Measurements from ENCODE around the gene CFAP61. TPM values are rescaled to one million over a fixed set of nuclear protein-coding genes. Genes with fewer than 3 reads are reported as not detected.

The CFAP61 gene
- total and polyA plus RNA-seq, 2 donors from 2014 or later = 0.58 to 2.6 TPM

GRCh38 chr20:20096421-20096820, 44.1 kb downstream of the CFAP61 start:
- Histone ChIP-seq H3K36me3 (ENCODE audit: control insufficient read depth in 2 of 3, insufficient read depth in 3 of 3, low read length in 3 of 3) (no peaks in the 10 kb centered on the region), H3K9me3 (ENCODE audit: control insufficient read depth in 2 of 3, insufficient read depth in 1 of 3, low read length in 3 of 3) (no peaks in the 10 kb centered on the region), H3K4me1 (ENCODE audit: control insufficient read depth in 2 of 3, insufficient read depth in 2 of 3, low read depth in 1 of 3, low read length in 3 of 3) (no peaks in the 10 kb centered on the region), H3K27ac (ENCODE audit: low read depth in 2 of 2, low read length in 2 of 2) (no peak overlapping the region), H3K27me3 (ENCODE audit: control insufficient read depth, insufficient read depth, low read length) (no peaks in the 10 kb centered on the region), H3K9ac (ENCODE audit: low read length in 3 of 3) (no peak overlapping the region), H3K4me3 (ENCODE audit: low read length in 3 of 3) (no peak overlapping the region)
- FAIRE-seq (no peak), DNase-seq (no peak)
- intact Hi-C loops (cut with DNase I) = no loop called here
- no peak for TF ChIP-seq CTCF (IDR thresholded peaks at IDR 0.05; ENCODE audit: borderline replicate concordance, extremely low read depth, insufficient read depth)

DNA sequence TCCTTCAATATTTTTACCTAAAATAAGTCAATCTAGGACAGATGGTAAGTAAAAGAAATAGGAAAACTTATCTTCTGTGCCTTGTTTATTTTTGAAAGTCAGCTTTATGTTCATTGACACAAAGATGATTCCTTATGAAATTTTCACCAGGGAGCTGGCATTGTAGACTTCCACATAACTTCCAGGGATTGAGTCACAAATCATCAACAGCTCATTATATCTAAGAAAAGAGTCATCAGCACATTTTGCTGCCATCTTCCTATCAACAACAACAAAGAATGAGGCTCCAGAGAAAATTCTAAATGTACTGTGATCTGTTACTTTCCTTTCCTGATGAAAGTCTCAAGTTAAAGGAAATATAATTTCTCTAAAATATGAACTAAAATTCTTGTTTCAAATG, 48.5 kb downstream of the CFAP61 start:
- H3K4me3 ChIP-seq (ENCODE audit: low read length in 3 of 3) = no peak overlapping the region
- FAIRE-seq (no peak), DNase-seq (no peak)
- no peaks in the 10 kb centered on the region for H3K4me1 ChIP-seq (ENCODE audit: control insufficient read depth in 2 of 3, insufficient read depth in 2 of 3, low read depth in 1 of 3, low read length in 3 of 3)
- no peaks in the 10 kb centered on the region for H3K36me3 ChIP-seq (ENCODE audit: control insufficient read depth in 2 of 3, insufficient read depth in 3 of 3, low read length in 3 of 3)
- intact Hi-C loops (cut with DNase I) = no loop called here
- no peak for TF ChIP-seq CTCF (IDR thresholded peaks at IDR 0.05; ENCODE audit: borderline replicate concordance, extremely low read depth, insufficient read depth)
- H3K27me3 ChIP-seq (ENCODE audit: control insufficient read depth, insufficient read depth, low read length) = no peaks in the 10 kb centered on the region
- no peak overlapping the region for H3K9ac ChIP-seq (ENCODE audit: low read length in 3 of 3)
- H3K9me3 ChIP-seq (ENCODE audit: control insufficient read depth in 2 of 3, insufficient read depth in 1 of 3, low read length in 3 of 3) = no peaks in the 10 kb centered on the region
- no peak overlapping the region for H3K27ac ChIP-seq (ENCODE audit: low read depth in 2 of 2, low read length in 2 of 2)

- no peak overlapping the region for H3K9ac ChIP-seq (ENCODE audit: low read length in 3 of 3)
- no peak for DNase-seq
- H3K36me3 ChIP-seq (ENCODE audit: control insufficient read depth in 2 of 3, insufficient read depth in 3 of 3, low read length in 3 of 3) = no peaks in the 10 kb centered on the region
- no peaks in the 10 kb centered on the region for H3K27me3 ChIP-seq (ENCODE audit: control insufficient read depth, insufficient read depth, low read length)
- no peaks in the 10 kb centered on the region for H3K4me1 ChIP-seq (ENCODE audit: control insufficient read depth in 2 of 3, insufficient read depth in 2 of 3, low read depth in 1 of 3, low read length in 3 of 3)
- no peak for TF ChIP-seq CTCF (IDR thresholded peaks at IDR 0.05; ENCODE audit: borderline replicate concordance, extremely low read depth, insufficient read depth)
- H3K4me3 ChIP-seq (ENCODE audit: low read length in 3 of 3) = no peak overlapping the region
- FAIRE-seq = no peak
- H3K27ac ChIP-seq (ENCODE audit: low read depth in 2 of 2, low read length in 2 of 2) = no peak overlapping the region
- intact Hi-C loops (cut with DNase I) = no loop called here
- no peaks in the 10 kb centered on the region for H3K9me3 ChIP-seq (ENCODE audit: control insufficient read depth in 2 of 3, insufficient read depth in 1 of 3, low read length in 3 of 3)
These were observed 49.8 kb downstream of the CFAP61 start for GRCh38 chr20:20102163-20102562.

- FAIRE-seq = no peak
- Histone ChIP-seq H3K36me3 (ENCODE audit: control insufficient read depth in 2 of 3, insufficient read depth in 3 of 3, low read length in 3 of 3) (no peaks in the 10 kb centered on the region), H3K27me3 (ENCODE audit: control insufficient read depth, insufficient read depth, low read length) (no peaks in the 10 kb centered on the region), H3K27ac (ENCODE audit: low read depth in 2 of 2, low read length in 2 of 2) (no peak overlapping the region), H3K9me3 (ENCODE audit: control insufficient read depth in 2 of 3, insufficient read depth in 1 of 3, low read length in 3 of 3) (no peaks in the 10 kb centered on the region), H3K4me3 (ENCODE audit: low read length in 3 of 3) (no peak overlapping the region), H3K4me1 (ENCODE audit: control insufficient read depth in 2 of 3, insufficient read depth in 2 of 3, low read depth in 1 of 3, low read length in 3 of 3) (no peaks in the 10 kb centered on the region), H3K9ac (ENCODE audit: low read length in 3 of 3) (no peak overlapping the region)
- TF ChIP-seq CTCF (IDR thresholded peaks at IDR 0.05; ENCODE audit: borderline replicate concordance, extremely low read depth, insufficient read depth) = no peak
- DNase-seq = no peak
- intact Hi-C loops (cut with DNase I) = no loop called here
These were observed 50.5 kb downstream of the CFAP61 start for GRCh38 chr20:20102716-20103258.

Measured in kidney (tissue), 14 donors.